ENCODE results near the gene MYBPC1.
A peak's percentile ranks its signal among the peaks of the same experiment; 100 is the strongest.

The MYBPC1 gene

GRCh38 chr12:101619026-101619786 lies 24.4 kb downstream of the MYBPC1 start:
- TF ChIP-seq CTCF (conservative IDR thresholded peaks at IDR 0.05): no peak
- peak overlapping the region; percentile 97 for H3K27ac ChIP-seq

GRCh38 chr12:101619858-101620761 lies 25.3 kb downstream of the MYBPC1 start:
- H3K27ac ChIP-seq: peak overlapping the region; percentile 97
- TF ChIP-seq CTCF (conservative IDR thresholded peaks at IDR 0.05): no peak

GRCh38 chr12:101620762-101621133 lies 26.0 kb downstream of the MYBPC1 start:
- peak overlapping the region; percentile 97 for H3K27ac ChIP-seq

GRCh38 chr12:101628676-101629075 lies 33.9 kb downstream of the MYBPC1 start:
- TF ChIP-seq CTCF (conservative IDR thresholded peaks at IDR 0.05): no peak
- H3K27ac ChIP-seq: no peak overlapping the region

More at GRCh38 chr12:101620762-101621133, 26.0 kb downstream of the MYBPC1 start:
- no peak for TF ChIP-seq CTCF (conservative IDR thresholded peaks at IDR 0.05)

GRCh38 chr12:101634724-101635123 lies 40.0 kb downstream of the MYBPC1 start:
- H3K27ac ChIP-seq: no peak overlapping the region

GRCh38 chr12:101637936-101638335 lies 43.2 kb downstream of the MYBPC1 start:
- no peak for TF ChIP-seq CTCF (conservative IDR thresholded peaks at IDR 0.05)
- H3K27ac ChIP-seq: no peak overlapping the region

More at GRCh38 chr12:101634724-101635123, 40.0 kb downstream of the MYBPC1 start:
- no peak for TF ChIP-seq CTCF (conservative IDR thresholded peaks at IDR 0.05)
